Measurements from ENCODE around the gene EIF4A2.

Gene EIF4A2

DNA sequence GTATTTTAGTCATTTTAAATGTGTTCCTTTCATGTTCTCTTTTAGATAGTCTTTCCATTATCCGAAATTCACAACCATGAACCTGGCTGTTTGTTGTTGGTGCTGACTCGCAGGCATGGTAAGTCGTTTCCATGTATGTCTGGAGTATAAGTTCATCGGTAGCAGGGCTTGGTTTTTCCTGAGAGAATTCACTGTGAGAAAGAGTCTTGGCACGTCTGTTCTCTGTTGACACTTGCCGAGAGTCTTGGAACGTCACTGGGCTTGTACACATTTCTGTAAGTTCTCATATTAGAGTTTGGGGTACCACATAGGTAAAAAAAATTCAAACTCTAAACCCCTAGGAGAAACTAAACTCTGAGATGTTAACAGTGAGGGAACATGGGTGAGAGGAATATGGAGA, 29.4 kb upstream of the EIF4A2 start:
- no peaks in the 10 kb centered on the region for H3K36me3 ChIP-seq (replicated peaks; ENCODE audit: insufficient read depth, low read length)
- H3F3A ChIP-seq (ENCODE audit: insufficient read depth, low read length) = no peaks in the 10 kb centered on the region
- H3K27me3 ChIP-seq (replicated peaks; ENCODE audit: insufficient read depth, low read length) = no peaks in the 10 kb centered on the region
- H3K9me3 ChIP-seq (replicated peaks; ENCODE audit: insufficient read depth, low read length) = no peaks in the 10 kb centered on the region
- H3K4me1 ChIP-seq (ENCODE audit: low read length) = no peaks in the 10 kb centered on the region
- no peaks in the 10 kb centered on the region for H3K79me2 ChIP-seq (ENCODE audit: low read length)
- DNase-seq = no peak
- no peak overlapping the region for H3K4me3 ChIP-seq (ENCODE audit: low read length)
- H3K4me2 ChIP-seq (ENCODE audit: low read depth, low read length) = no peak overlapping the region
- H2AFZ ChIP-seq (ENCODE audit: low read length) = no peak overlapping the region
- TF ChIP-seq, protein P1, sequence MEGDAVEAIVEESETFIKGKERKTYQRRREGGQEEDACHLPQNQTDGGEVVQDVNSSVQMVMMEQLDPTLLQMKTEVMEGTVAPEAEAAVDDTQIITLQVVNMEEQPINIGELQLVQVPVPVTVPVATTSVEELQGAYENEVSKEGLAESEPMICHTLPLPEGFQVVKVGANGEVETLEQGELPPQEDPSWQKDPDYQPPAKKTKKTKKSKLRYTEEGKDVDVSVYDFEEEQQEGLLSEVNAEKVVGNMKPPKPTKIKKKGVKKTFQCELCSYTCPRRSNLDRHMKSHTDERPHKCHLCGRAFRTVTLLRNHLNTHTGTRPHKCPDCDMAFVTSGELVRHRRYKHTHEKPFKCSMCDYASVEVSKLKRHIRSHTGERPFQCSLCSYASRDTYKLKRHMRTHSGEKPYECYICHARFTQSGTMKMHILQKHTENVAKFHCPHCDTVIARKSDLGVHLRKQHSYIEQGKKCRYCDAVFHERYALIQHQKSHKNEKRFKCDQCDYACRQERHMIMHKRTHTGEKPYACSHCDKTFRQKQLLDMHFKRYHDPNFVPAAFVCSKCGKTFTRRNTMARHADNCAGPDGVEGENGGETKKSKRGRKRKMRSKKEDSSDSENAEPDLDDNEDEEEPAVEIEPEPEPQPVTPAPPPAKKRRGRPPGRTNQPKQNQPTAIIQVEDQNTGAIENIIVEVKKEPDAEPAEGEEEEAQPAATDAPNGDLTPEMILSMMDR (IDR thresholded peaks at IDR 0.05; ENCODE audit: low read length) = no peak
- TF ChIP-seq EZH2 (optimal IDR thresholded peaks at IDR 0.05; ENCODE audit: low read depth, low read length) = no peak
- no peak for TF ChIP-seq EZH2phosphoT487 (IDR thresholded peaks at IDR 0.05; ENCODE audit: low read length)
- H3K27ac ChIP-seq (ENCODE audit: low read length) = no peak overlapping the region
- H3K9ac ChIP-seq (ENCODE audit: low read length) = no peak overlapping the region
- no peaks in the 10 kb centered on the region; the same call in 1 of the 2 replicates for H3K9me2 ChIP-seq (replicated peaks; ENCODE audit: insufficient read depth, low read length)
- no peaks in the 10 kb centered on the region for H4K20me1 ChIP-seq (ENCODE audit: insufficient read depth, low read length)

- Histone ChIP-seq H3K9me3 (replicated peaks; ENCODE audit: insufficient read depth, low read length) (no peaks in the 10 kb centered on the region), H3K4me3 (ENCODE audit: low read length) (no peak overlapping the region), H3K4me1 (ENCODE audit: low read length) (no peaks in the 10 kb centered on the region), H3K4me2 (ENCODE audit: low read depth, low read length) (no peak overlapping the region), H3K9ac (ENCODE audit: low read length) (no peak overlapping the region), H3K36me3 (replicated peaks; ENCODE audit: insufficient read depth, low read length) (no peaks in the 10 kb centered on the region), H3K9me2 (replicated peaks; ENCODE audit: insufficient read depth, low read length) (no peaks in the 10 kb centered on the region; the same call in 1 of the 2 replicates), H3K27ac (ENCODE audit: low read length) (no peak overlapping the region), H3K79me2 (ENCODE audit: low read length) (no peaks in the 10 kb centered on the region), H2AFZ (ENCODE audit: low read length) (no peak overlapping the region), H3F3A (ENCODE audit: insufficient read depth, low read length) (no peaks in the 10 kb centered on the region), H3K27me3 (replicated peaks; ENCODE audit: insufficient read depth, low read length) (no peaks in the 10 kb centered on the region), H4K20me1 (ENCODE audit: insufficient read depth, low read length) (no peaks in the 10 kb centered on the region)
- TF ChIP-seq, protein P1 (IDR thresholded peaks at IDR 0.05; ENCODE audit: low read length) = no peak
- TF ChIP-seq EZH2phosphoT487 (IDR thresholded peaks at IDR 0.05; ENCODE audit: low read length) = no peak
- TF ChIP-seq EZH2 (optimal IDR thresholded peaks at IDR 0.05; ENCODE audit: low read depth, low read length) = no peak
- no peak for DNase-seq
Observed at GRCh38 chr3:186754871-186755270, 28.5 kb upstream of the EIF4A2 start.

- Histone ChIP-seq H3K9me3 (replicated peaks; ENCODE audit: insufficient read depth, low read length) (no peaks in the 10 kb centered on the region), H3K36me3 (replicated peaks; ENCODE audit: insufficient read depth, low read length) (no peaks in the 10 kb centered on the region), H3K4me3 (ENCODE audit: low read length) (no peak overlapping the region), H4K20me1 (ENCODE audit: insufficient read depth, low read length) (no peaks in the 10 kb centered on the region), H3K4me2 (ENCODE audit: low read depth, low read length) (no peak overlapping the region), H3K9ac (ENCODE audit: low read length) (no peak overlapping the region), H3K27me3 (replicated peaks; ENCODE audit: insufficient read depth, low read length) (no peaks in the 10 kb centered on the region), H3K4me1 (ENCODE audit: low read length) (no peaks in the 10 kb centered on the region), H3K9me2 (replicated peaks; ENCODE audit: insufficient read depth, low read length) (no peaks in the 10 kb centered on the region), H2AFZ (ENCODE audit: low read length) (no peak overlapping the region), H3K79me2 (ENCODE audit: low read length) (no peaks in the 10 kb centered on the region), H3F3A (ENCODE audit: insufficient read depth, low read length) (no peaks in the 10 kb centered on the region), H3K27ac (ENCODE audit: low read length) (no peak overlapping the region)
- DNase-seq = no peak
- TF ChIP-seq EZH2phosphoT487 (IDR thresholded peaks at IDR 0.05; ENCODE audit: low read length) = no peak
- TF ChIP-seq, protein P1 (IDR thresholded peaks at IDR 0.05; ENCODE audit: low read length) = no peak
- TF ChIP-seq EZH2 (optimal IDR thresholded peaks at IDR 0.05; ENCODE audit: low read depth, low read length) = no peak
Observed at GRCh38 chr3:186757214-186757613, 26.2 kb upstream of the EIF4A2 start.
